ENCODE results near the gene SPAG4.
A peak's percentile ranks its signal among the peaks of the same experiment; 100 is the strongest.

The SPAG4 gene

DNA sequence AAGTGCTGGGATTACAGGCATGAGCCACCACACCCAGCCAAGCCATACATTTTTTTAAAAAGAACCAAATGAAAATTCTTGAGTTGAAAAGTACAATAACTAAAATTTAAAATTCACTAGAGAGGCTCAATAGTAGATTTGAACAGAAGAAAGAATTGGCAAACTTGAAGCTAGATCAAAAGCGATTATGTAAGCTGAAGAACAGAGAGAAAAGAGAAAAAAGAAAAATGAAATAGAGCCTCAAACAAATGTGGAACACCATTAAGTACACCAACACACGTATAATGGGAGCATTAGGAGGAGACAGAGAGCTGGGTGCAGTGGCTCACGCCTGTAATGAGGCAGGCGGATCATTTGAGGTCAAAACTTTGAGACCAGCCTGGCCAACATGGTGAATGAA lies 42.8 kb upstream of the SPAG4 start (continued):
- TF ChIP-seq, protein P1, sequence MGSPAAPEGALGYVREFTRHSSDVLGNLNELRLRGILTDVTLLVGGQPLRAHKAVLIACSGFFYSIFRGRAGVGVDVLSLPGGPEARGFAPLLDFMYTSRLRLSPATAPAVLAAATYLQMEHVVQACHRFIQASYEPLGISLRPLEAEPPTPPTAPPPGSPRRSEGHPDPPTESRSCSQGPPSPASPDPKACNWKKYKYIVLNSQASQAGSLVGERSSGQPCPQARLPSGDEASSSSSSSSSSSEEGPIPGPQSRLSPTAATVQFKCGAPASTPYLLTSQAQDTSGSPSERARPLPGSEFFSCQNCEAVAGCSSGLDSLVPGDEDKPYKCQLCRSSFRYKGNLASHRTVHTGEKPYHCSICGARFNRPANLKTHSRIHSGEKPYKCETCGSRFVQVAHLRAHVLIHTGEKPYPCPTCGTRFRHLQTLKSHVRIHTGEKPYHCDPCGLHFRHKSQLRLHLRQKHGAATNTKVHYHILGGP (tag by site-specific recombination; IDR thresholded peaks at IDR 0.05): no peak
- TF ChIP-seq, protein P2, sequence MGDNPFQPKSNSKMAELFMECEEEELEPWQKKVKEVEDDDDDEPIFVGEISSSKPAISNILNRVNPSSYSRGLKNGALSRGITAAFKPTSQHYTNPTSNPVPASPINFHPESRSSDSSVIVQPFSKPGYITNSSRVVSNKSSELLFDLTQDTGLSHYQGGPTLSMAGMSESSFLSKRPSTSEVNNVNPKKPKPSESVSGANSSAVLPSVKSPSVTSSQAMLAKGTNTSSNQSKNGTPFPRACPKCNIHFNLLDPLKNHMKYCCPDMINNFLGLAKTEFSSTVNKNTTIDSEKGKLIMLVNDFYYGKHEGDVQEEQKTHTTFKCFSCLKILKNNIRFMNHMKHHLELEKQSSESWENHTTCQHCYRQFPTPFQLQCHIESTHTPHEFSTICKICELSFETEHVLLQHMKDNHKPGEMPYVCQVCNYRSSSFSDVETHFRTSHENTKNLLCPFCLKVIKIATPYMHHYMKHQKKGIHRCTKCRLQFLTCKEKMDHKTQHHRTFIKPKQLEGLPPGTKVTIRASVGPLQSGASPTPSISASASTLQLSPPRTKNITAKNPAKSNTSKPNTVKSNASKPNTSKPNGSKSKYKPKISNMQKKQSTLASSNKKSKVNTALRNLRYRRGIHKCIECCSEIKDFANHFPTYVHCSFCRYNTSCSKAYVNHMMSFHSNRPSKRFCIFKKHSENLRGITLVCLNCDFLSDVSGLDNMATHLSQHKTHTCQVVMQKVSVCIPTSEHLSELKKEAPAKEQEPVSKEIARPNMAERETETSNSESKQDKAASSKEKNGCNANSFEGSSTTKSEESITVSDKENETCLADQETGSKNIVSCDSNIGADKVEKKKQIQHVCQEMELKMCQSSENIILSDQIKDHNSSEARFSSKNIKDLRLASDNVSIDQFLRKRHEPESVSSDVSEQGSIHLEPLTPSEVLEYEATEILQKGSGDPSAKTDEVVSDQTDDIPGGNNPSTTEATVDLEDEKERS (tag by site-specific recombination; IDR thresholded peaks at IDR 0.05): 0 out of 2 replicates have a peak, but pooled peaks have one; percentile 13
- peak; percentile 99 for TF ChIP-seq ZNF133 (tag by site-specific recombination; IDR thresholded peaks at IDR 0.05)
- TF ChIP-seq ZNF473 (tag by site-specific recombination; IDR thresholded peaks at IDR 0.05): no peak
- TF ChIP-seq KLF9 (tag by site-specific recombination; IDR thresholded peaks at IDR 0.05; ENCODE audit: low read depth): no peak
- no peak for TF ChIP-seq SCRT2 (tag by site-specific recombination; IDR thresholded peaks at IDR 0.05)

DNA sequence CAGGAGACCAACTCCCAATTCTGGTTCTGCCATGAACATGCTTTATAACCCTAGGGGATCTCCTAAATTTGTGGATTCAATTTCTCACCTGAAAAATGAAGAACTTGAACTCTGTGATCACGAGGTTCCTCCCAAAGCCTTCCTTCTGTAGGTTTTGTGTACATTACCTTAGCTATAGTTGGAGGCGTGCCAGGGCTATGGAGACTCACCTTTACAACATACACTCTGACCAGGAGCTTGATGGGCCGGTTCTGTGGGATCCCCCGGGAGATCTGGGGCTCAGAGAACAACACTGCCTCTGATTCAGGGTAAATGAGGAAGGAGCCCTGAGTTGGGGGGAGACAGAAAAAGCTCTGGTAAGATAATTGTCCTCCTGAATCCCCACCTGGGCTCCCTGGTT lies 39.7 kb upstream of the SPAG4 start:
- no peaks in the 10 kb centered on the region for H3K9me3 ChIP-seq (ENCODE audit: control insufficient read depth, insufficient read depth, low read depth, low read length)
- no peak overlapping the region for H3K4me3 ChIP-seq (ENCODE audit: low read depth, low read length)
- POLR2A ChIA-PET: no interaction called here
- H3K36me3 ChIP-seq (ENCODE audit: control insufficient read depth in 2 of 2, insufficient read depth in 1 of 2, low read length in 2 of 2): peaks cover 0 to 5% of the 10 kb centered on the region in 2 experiments; a peak in 1 of 3 replicates
- no peak for TF ChIP-seq ZSCAN16 (tag by site-specific recombination; IDR thresholded peaks at IDR 0.05)
- TF ChIP-seq ZBTB21 (tag by site-specific recombination; IDR thresholded peaks at IDR 0.05): no peak
- no peak for TF ChIP-seq SCRT1 (tag by site-specific recombination; IDR thresholded peaks at IDR 0.05; ENCODE audit: borderline replicate concordance)
- TF ChIP-seq TRIM28 (IDR thresholded peaks at IDR 0.05; ENCODE audit: borderline replicate concordance, low read length): no peak
- TF ChIP-seq ZEB2 (tag by site-specific recombination; IDR thresholded peaks at IDR 0.05): no peak
- no peak for TF ChIP-seq PRDM1 (tag by site-specific recombination; IDR thresholded peaks at IDR 0.05)
- TF ChIP-seq, protein P3, sequence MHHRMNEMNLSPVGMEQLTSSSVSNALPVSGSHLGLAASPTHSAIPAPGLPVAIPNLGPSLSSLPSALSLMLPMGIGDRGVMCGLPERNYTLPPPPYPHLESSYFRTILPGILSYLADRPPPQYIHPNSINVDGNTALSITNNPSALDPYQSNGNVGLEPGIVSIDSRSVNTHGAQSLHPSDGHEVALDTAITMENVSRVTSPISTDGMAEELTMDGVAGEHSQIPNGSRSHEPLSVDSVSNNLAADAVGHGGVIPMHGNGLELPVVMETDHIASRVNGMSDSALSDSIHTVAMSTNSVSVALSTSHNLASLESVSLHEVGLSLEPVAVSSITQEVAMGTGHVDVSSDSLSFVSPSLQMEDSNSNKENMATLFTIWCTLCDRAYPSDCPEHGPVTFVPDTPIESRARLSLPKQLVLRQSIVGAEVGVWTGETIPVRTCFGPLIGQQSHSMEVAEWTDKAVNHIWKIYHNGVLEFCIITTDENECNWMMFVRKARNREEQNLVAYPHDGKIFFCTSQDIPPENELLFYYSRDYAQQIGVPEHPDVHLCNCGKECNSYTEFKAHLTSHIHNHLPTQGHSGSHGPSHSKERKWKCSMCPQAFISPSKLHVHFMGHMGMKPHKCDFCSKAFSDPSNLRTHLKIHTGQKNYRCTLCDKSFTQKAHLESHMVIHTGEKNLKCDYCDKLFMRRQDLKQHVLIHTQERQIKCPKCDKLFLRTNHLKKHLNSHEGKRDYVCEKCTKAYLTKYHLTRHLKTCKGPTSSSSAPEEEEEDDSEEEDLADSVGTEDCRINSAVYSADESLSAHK (tag by site-specific recombination; IDR thresholded peaks at IDR 0.05): no peak
- TF ChIP-seq ZNF585B (tag by site-specific recombination; IDR thresholded peaks at IDR 0.05): no peak
- TF ChIP-seq ZNF157 (tag by site-specific recombination; IDR thresholded peaks at IDR 0.05): no peak
- TF ChIP-seq, protein P4, sequence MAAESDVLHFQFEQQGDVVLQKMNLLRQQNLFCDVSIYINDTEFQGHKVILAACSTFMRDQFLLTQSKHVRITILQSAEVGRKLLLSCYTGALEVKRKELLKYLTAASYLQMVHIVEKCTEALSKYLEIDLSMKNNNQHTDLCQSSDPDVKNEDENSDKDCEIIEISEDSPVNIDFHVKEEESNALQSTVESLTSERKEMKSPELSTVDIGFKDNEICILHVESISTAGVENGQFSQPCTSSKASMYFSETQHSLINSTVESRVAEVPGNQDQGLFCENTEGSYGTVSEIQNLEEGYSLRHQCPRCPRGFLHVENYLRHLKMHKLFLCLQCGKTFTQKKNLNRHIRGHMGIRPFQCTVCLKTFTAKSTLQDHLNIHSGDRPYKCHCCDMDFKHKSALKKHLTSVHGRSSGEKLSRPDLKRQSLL (tag by site-specific recombination; IDR thresholded peaks at IDR 0.05): no peak
- TF ChIP-seq ZNF621 (tag by site-specific recombination; IDR thresholded peaks at IDR 0.05): no peak
- no peak for TF ChIP-seq REPIN1 (tag by site-specific recombination; IDR thresholded peaks at IDR 0.05; ENCODE audit: low read depth)
- no peak for TF ChIP-seq ZNF354C (tag by site-specific recombination; IDR thresholded peaks at IDR 0.05; ENCODE audit: borderline replicate concordance, low read depth)
- TF ChIP-seq MYNN (tag by site-specific recombination; IDR thresholded peaks at IDR 0.05; ENCODE audit: borderline replicate concordance): no peak
- no peak for TF ChIP-seq ZNF311 (tag by site-specific recombination; IDR thresholded peaks at IDR 0.05; ENCODE audit: borderline replicate concordance)
- TF ChIP-seq ZNF530 (tag by site-specific recombination; IDR thresholded peaks at IDR 0.05; ENCODE audit: low read depth): no peak
- no peak for TF ChIP-seq ZNF423 (tag by site-specific recombination; IDR thresholded peaks at IDR 0.05)
- TF ChIP-seq, protein P5, sequence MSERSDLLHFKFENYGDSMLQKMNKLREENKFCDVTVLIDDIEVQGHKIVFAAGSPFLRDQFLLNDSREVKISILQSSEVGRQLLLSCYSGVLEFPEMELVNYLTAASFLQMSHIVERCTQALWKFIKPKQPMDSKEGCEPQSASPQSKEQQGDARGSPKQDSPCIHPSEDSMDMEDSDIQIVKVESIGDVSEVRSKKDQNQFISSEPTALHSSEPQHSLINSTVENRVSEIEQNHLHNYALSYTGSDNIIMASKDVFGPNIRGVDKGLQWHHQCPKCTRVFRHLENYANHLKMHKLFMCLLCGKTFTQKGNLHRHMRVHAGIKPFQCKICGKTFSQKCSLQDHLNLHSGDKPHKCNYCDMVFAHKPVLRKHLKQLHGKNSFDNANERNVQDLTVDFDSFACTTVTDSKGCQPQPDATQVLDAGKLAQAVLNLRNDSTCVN (tag by site-specific recombination; optimal IDR thresholded peaks at IDR 0.05): no peak
- no peak for TF ChIP-seq RBAK (tag by site-specific recombination; IDR thresholded peaks at IDR 0.05)
- TF ChIP-seq ZNF341 (tag by site-specific recombination; IDR thresholded peaks at IDR 0.05; ENCODE audit: low read depth): no peak
- no peaks in the 10 kb centered on the region for H3K4me1 ChIP-seq (ENCODE audit: control insufficient read depth, insufficient read depth, low read length)
- no peak overlapping the region for H3K27ac ChIP-seq (ENCODE audit: extremely low read depth, low read depth, low read length)
- CTCF ChIA-PET: no interaction called here
